Right ventricle myocardium superior (tissue), 1 donor: Measurements from ENCODE around the gene ABO. TPM values are rescaled to one million over a fixed set of nuclear protein-coding genes. Genes with fewer than 3 reads are reported as not detected.
"Not testable (repeated sequence)": the region's sequence is repeated elsewhere in the genome, so short reads cannot be mapped to it uniquely, and the experiment has no call there.

Experiments used
- ATAC-seq: fragments of 200-7000 bp; cut with Tn5 transposase; one replicate; pipeline ENCODE4 v1.9.1; 2020; ENCODE audit warnings: mild to moderate bottlenecking; ENCODE audit not compliant: poor library complexity
- DNase-seq: peaks from one replicate; pipeline ENCODE4 v3.0.0-alpha.2; 2020
- intact Hi-C: fragments of 100-400 bp; cut with DNase I; formaldehyde crosslinking; loops from one replicate; pipeline ENCODE4 v1.11.2; 2022
- total RNA-seq: library from RNA; stranded (reverse); fragmentation: NEBNext Ultra II Directional; extraction: Animal tissue kit (Norgen Biotek cat#: 25700); gene quantifications from one replicate; pipeline ENCODE4 v1.2.1, GENCODE V29; 2021
- donor health status: DM: no; HTN: yes; CAD: no; lungs with severe emphysema.

The ABO gene
- total RNA-seq, 1 donor from 2014 or later = 2.4 TPM

DNA sequence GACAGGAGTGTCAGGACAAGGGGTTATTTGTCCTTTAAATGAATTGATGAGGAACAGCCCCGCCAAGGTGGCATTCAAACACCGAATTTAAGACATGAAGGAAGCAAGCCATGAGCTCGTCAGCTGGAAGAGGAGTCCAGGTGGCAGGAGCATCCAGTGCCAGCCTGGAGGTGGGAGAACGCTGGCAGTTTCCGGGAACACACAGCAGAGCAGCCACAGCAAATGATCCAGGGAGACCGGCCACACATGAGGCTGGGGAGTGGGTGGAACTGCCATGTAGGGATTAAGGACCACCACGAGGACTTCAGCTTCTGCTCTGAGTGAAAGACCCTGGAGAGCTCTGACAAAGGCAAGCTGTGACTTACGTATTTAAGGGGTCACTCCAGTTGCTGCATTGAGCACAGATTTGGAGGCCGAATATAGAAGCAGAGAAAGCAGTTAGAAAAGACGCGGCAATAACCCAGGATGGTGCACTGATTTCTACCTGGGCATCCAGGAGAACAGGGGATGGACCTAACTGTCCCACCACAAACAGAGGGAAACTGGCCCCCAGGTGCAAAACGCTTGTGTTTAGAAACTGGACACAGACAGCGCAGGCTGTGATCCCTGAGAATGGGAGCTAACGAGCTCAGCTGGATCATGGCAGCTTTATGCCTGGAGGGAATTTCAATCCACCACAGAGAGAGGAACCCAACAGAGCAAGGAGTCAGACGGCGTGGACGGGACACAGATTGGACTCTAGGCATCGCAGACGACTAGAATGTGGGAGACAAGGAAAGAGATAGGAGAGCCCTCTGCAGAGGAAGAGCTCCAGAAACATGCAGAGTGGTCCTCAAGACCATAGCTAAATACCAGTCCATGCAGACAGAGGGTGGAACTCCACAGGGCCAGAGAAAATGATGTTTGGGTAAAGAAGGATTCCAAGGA is 56.7 kb downstream of the ABO start:
- intact Hi-C loops, ATAC-seq, DNase-seq: not testable (repeated sequence)

GRCh38 chr9:133217333-133217988 is 57.5 kb downstream of the ABO start:
- DNase-seq, ATAC-seq: not testable (repeated sequence)

GRCh38 chr9:133214276-133214675 is 60.7 kb downstream of the ABO start:
- intact Hi-C loops, DNase-seq, ATAC-seq: not testable (repeated sequence)

More at GRCh38 chr9:133217333-133217988, 57.5 kb downstream of the ABO start:
- intact Hi-C loops = not testable (repeated sequence)

GRCh38 chr9:133210609-133211008 is 64.4 kb downstream of the ABO start:
- no peak for ATAC-seq
- DNase-seq = no peak
- intact Hi-C loops = no loop called here

DNA sequence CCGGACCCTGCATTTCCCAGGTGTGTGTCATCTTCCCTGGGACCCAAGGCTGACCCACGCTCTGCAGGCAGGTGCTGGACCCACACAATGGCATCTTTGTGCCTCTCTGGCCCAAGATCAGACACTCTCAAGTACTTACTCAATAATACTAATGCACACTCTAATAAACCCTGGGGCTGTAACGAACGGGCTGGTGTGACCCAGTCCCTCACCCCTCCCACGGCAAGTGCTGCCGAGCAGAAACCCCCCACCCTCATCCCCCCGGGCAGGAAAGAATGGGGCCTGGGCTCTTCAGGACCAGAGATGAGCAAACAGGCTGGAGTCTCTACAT is 64.8 kb downstream of the ABO start:
- ATAC-seq = no peak
- intact Hi-C loops = no loop called here

DNA sequence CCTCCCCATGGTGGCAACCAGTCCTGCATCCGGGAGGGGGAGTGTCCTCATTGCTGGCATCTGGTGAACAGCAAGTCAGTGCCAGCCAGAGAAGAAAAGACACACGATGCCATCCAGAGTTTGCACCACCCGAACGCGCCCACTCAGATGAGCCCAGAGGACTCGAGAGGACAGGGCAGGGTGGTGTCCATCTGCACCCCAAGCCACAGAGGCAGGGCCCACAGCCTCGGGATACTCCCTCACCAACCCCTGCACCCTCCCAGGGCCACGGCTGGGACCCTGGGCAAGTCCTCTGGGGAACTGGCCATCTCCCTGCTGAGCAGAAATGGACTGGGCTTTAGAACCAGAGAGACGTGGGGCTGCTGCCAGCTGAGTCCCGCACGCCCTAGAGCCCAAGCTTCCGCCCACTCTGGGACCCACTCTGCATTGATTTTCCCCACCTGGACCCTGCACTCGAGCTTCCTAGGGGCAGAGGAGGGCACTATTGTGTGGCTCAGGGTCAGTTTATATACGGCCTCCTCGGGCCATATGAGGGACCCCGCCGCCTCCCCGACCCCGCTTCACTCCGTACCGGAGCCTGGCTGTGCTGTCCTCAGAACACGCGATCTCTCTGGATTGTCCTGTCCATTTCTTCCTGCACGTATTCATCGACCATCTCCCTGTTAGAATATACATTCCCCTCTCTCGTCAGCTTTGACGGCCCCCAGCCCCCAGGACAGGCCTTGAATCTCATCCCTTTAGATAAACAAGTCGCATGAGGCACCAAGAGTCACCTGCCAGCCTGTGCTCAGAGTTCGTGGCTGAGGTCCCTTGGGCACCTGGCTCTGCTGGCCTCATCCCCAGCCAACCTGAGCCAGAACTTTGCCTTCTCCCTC is 65.4 kb downstream of the ABO start:
- DNase-seq, ATAC-seq, intact Hi-C loops: not testable (repeated sequence)

More for the DNA sequence above, 64.8 kb downstream of the ABO start:
- no peak for DNase-seq

DNA sequence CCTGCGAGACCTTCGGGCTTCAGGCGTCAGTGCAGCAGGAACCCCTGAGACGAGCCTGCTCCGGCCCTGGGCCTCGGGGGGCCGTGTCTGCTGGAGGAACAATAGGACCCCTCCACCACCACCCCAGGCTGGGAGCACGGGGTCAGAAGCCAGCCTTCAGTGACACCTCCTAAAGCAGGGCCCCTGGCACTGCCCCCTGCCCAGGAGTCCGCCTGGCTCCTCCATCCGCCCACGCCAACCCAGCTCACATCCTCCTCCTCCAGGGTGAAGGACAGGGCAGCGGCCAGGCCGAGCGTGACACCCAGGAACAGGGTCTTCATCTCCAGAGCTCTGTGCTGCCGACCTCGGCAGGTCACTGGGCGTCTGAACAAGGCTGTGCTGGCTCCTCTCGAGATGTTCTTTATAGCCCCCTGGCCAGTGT is 66.1 kb downstream of the ABO start, which contains the start of gene OBP2B:
Gene OBP2B, minus strand, starts transcription at position 371 of the 421 bp plus-strand sequence. Its CDS starts 51 bp downstream, at position 320.
- ATAC-seq, intact Hi-C loops, DNase-seq: not testable (repeated sequence)

DNA sequence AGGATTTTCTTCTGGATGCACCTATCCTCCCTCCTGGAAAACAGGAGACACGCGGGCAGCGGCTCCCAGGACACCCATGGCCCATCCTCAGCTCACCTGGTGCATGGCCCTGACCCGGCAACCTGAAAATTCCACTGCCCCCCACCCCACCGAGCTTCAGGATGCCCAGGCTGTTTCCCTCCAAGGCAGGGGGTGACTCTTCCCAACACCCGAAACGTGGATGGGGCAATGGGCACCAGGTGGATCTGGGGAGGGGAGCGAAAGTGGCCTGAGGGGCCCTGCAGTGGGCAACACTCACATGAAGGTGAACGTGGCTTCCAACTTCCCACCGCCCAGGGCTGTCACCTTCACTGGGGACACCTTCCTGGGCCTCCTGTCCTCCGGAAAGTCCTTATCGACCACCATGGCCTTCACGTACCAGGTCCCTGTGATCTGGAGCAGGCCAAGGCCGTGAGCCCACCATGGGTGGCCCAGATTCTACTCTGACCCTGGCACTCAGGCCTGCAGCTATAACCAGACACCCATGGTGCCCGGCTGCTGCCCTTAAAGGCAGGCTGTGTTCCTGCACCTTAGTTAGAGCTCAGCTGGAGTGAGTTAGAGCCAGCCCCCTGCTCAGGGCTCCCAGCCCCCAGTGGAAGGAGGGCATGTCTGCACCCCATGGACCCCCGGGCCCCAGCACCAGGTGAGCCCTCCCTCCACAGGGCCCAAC is 66.7 kb downstream of the ABO start:
- DNase-seq, ATAC-seq, intact Hi-C loops: not testable (repeated sequence)

DNA sequence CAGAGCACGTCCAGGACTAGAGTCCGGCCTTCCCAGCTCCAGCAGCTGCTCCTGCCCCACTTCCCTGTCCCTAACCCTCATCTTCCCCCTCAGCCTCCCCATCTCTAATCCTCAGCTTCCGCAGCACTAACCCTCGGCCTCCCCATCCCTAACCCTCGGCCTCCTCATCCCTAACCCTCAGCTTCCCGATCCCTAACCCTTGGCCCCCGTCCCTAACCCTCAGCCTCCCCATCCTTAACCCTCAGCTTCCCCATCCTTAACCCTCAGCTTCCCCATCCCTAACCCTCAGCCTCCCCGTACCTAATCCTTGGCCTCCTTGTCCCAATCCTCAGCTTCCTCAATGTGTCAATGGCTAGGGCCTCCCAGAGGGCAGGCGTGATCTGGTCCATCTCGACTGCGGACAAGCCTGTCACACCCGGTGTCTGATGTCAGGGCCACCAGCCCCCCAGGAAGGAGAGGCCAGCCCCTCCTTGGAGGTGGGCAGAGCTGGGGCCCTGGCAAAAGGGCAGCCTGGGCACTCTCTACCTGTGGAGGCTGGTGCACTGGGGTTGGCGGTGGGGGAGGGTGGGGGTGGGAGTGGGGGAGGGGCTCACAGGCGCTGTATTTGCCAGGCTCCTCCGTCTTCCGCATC is 67.3 kb downstream of the ABO start:
- intact Hi-C loops = no loop called here
- ATAC-seq (no peak), DNase-seq (no peak)

- intact Hi-C loops = no loop called here
- no peak for ATAC-seq
- DNase-seq = no peak
These were observed 67.9 kb downstream of the ABO start for GRCh38 chr9:133207021-133207531.

DNA sequence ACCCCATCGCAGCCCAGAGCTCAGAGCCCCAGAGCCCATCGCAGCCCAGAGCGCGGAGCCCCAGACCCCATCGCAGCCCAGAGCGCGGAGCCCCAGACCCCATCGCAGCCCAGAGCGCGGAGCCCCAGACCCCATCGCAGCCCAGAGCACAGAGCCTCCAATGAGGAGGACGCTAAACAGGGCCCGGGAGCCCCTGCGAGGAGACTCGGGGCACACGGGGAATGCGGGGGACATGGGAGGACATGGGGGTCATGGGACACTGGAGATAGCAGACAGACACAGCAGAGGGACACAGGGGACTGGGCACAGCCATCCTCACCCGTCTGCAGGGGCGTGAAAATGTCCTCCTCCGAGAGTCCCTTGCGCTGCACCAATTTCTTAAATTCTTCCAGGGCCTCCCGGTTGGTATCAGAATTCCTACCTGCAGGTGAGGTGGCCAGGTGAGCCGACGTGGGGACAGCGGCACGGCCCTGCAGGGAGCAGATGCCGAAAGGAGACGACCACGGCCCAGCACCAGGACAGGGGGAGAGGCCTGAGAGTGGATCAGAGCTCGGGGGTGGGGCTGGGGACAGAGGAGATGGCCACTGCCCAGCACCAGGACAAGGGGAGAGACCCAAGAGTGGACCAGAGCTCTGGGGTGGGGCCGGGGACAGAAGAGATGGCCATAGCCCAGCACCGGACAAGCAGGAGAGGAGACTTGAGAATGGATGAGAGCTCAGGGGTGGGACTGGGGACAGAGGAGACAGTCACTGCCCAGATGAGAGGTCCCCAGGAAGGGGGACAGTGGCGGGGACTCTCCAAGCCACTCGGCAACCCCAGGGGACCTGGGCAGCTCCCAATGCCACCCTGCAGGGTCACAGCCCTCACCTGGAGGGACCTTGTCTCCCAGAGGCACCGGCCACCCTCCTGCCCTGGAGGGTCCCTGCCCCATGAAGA is 68.7 kb downstream of the ABO start:
- no peak for DNase-seq
- intact Hi-C loops = no loop called here
- ATAC-seq = no peak

GRCh38 chr9:133205481-133205887 is 69.5 kb downstream of the ABO start:
- intact Hi-C loops, ATAC-seq, DNase-seq: not testable (repeated sequence)

Other genes starting within 250 kb of the ABO start
- gene GTF3C5, start 244.2 kb downstream of the ABO start, total RNA-seq = 49.0 TPM
- gene CEL, start 213.2 kb downstream of the ABO start, total RNA-seq = 7.3 TPM
- gene RALGDS, start 154.0 kb downstream of the ABO start, total RNA-seq = 33.1 TPM
- 6.4 TPM for gene GBGT1, start 111.3 kb downstream of the ABO start, total RNA-seq
- not detected for gene OBP2B, start 66.0 kb downstream of the ABO start, total RNA-seq
- 11.1 TPM for gene SURF6, start 61.0 kb upstream of the ABO start, total RNA-seq
- 19.2 TPM for gene MED22, start 72.9 kb upstream of the ABO start, total RNA-seq
- 834 TPM for gene RPL7A, start 73.0 kb upstream of the ABO start, total RNA-seq
- gene SURF1, start 81.3 kb upstream of the ABO start, total RNA-seq = 55.4 TPM
- 14.0 TPM for gene SURF2, start 81.3 kb upstream of the ABO start, total RNA-seq
- 58.3 TPM for gene SURF4, start 100.9 kb upstream of the ABO start, total RNA-seq
- 0.27 TPM for gene STKLD1, start 101.2 kb upstream of the ABO start, total RNA-seq
- 18.0 TPM for gene REXO4, start 142.8 kb upstream of the ABO start, total RNA-seq
- gene ADAMTS13, start 147.2 kb upstream of the ABO start, total RNA-seq = 2.8 TPM
- 12.9 TPM for gene CACFD1, start 184.8 kb upstream of the ABO start, total RNA-seq
- 2.9 TPM for gene SLC2A6, start 203.9 kb upstream of the ABO start, total RNA-seq
- gene MYMK, start 249.8 kb upstream of the ABO start, total RNA-seq = not detected